Stimulated activated CD8-positive, alpha-beta memory T cell treated with anti-CD3 and anti-CD28 coated beads, Interleukin-4, amount 100 ng/mL, for 4 hours (primary cell): ENCODE results near the gene GPS2.
A peak's percentile ranks its signal among the peaks of the same experiment; 100 is the strongest.
"Not testable (repeated sequence)": the region's sequence is repeated elsewhere in the genome, so short reads cannot be mapped to it uniquely, and the experiment has no call there.

Source experiments
- DNase-seq, 2 donors: peaks; one replicate each; pipeline ENCODE4 v3.0.0-alpha.2; 2020; ENCODE audit warnings: low read depth in 2 of 2, low spot score in 1 of 2

Gene GPS2

GRCh38 chr17:7337600-7337999 is 22.4 kb upstream of the GPS2 start:
- DNase-seq: not testable (repeated sequence)

GRCh38 chr17:7336240-7337175 is 21.3 kb upstream of the GPS2 start, which contains the start of gene ACAP1:
Gene ACAP1, plus strand, starts transcription at chr17:7336529. Its CDS starts 206 bp downstream, at chr17:7336735.
- peak; percentile 66 to 72 for DNase-seq

- not testable (repeated sequence) for DNase-seq
Measured at GRCh38 chr17:7335765-7336164, 20.6 kb upstream of the GPS2 start.

- DNase-seq: no peak
Measured at GRCh38 chr17:7334938-7335538, 19.9 kb upstream of the GPS2 start.

- not testable (repeated sequence) for DNase-seq
Measured at GRCh38 chr17:7332600-7333069, 17.5 kb upstream of the GPS2 start.

- DNase-seq: no peak
Measured at GRCh38 chr17:7332111-7332510, 17.0 kb upstream of the GPS2 start.

GRCh38 chr17:7330638-7331015 is 15.5 kb upstream of the GPS2 start:
- DNase-seq: no peak

- DNase-seq: peak; percentile 43 to 58
Measured at GRCh38 chr17:7329997-7330637, 15.0 kb upstream of the GPS2 start.

GRCh38 chr17:7329374-7329996 is 14.3 kb upstream of the GPS2 start:
- peak; percentile 91 to 94 for DNase-seq

- DNase-seq: no peak
Measured at GRCh38 chr17:7328840-7329373, 13.7 kb upstream of the GPS2 start, which contains the start of gene NEURL4. Gene NEURL4, minus strand, starts transcription at chr17:7329335. Its CDS starts 23 bp downstream, at chr17:7329312.

- DNase-seq: no peak
Measured at GRCh38 chr17:7328009-7328408, 12.8 kb upstream of the GPS2 start.

GRCh38 chr17:7327501-7327900 is 12.3 kb upstream of the GPS2 start:
- no peak for DNase-seq

- no peak for DNase-seq
Measured at GRCh38 chr17:7327056-7327455, 11.9 kb upstream of the GPS2 start.

- no peak for DNase-seq
Measured at GRCh38 chr17:7326186-7326585, 11.0 kb upstream of the GPS2 start.

GRCh38 chr17:7325031-7325528 is 9.9 kb upstream of the GPS2 start:
- no peak for DNase-seq

GRCh38 chr17:7324438-7324779 is 9.2 kb upstream of the GPS2 start:
- no peak for DNase-seq

- DNase-seq: peak in 1 of 2 donors; percentile 52
Measured at GRCh38 chr17:7323731-7324437, 8.7 kb upstream of the GPS2 start.

- DNase-seq: no peak
Measured at GRCh38 chr17:7322520-7323194, 7.5 kb upstream of the GPS2 start.

- DNase-seq: no peak
Measured at GRCh38 chr17:7321466-7321865, 6.3 kb upstream of the GPS2 start.
